H9 (cell line): ENCODE measurements around the gene RBL1. TPM values are rescaled to one million over a fixed set of nuclear protein-coding genes. Genes with fewer than 3 reads are reported as not detected.

ENCODE experiments used
- DNase-seq: peaks from one replicate; pipeline ENCODE4 v3.0.0-alpha.2; 2017
- H2AFZ ChIP-seq: one replicate; pipeline ENCODE4 v1.6.1; 2013; ENCODE audit warnings: mild to moderate bottlenecking, low read length, control low read depth, moderate library complexity
- H2AK5ac ChIP-seq: 2 replicates; pipeline ENCODE4 v1.6.1; 2013; ENCODE audit warnings: low read length, control low read depth, mixed read lengths; ENCODE audit not compliant: insufficient read length
- H2BK120ac ChIP-seq: one replicate; pipeline ENCODE4 v1.6.1; 2013; ENCODE audit warnings: low read depth, mild to moderate bottlenecking, low read length, control low read depth, inconsistent platforms; ENCODE audit not compliant: poor library complexity, severe bottlenecking
- H2BK12ac ChIP-seq: 2 replicates; pipeline ENCODE4 v1.6.1; 2013; ENCODE audit warnings: low read length, control low read depth, mixed read lengths, low read depth; ENCODE audit not compliant: insufficient read length
- H2BK15ac ChIP-seq: 2 replicates; pipeline ENCODE4 v1.6.1; 2013; ENCODE audit warnings: low read depth, low read length, control low read depth
- H2BK20ac ChIP-seq: one replicate; pipeline ENCODE4 v1.6.1; 2013; ENCODE audit warnings: low read depth, mild to moderate bottlenecking, low read length, control low read depth, inconsistent platforms; ENCODE audit not compliant: poor library complexity, severe bottlenecking
- H2BK5ac ChIP-seq: 2 replicates; pipeline ENCODE4 v1.6.1; 2013; ENCODE audit warnings: low read length, control low read depth, mixed read lengths; ENCODE audit not compliant: insufficient read length
- H3K14ac ChIP-seq: 2 replicates; pipeline ENCODE4 v1.6.1; 2013; ENCODE audit warnings: low read length, control low read depth; ENCODE audit not compliant: insufficient read depth
- H3K18ac ChIP-seq: 2 replicates; pipeline ENCODE4 v1.6.1; 2013; ENCODE audit warnings: low read depth, mild to moderate bottlenecking, mixed read lengths, low read length, control low read depth; ENCODE audit not compliant: insufficient read length
- H3K23ac ChIP-seq: 2 replicates; pipeline ENCODE4 v1.6.1; 2013; ENCODE audit warnings: low read length, control low read depth, mixed read lengths, low read depth; ENCODE audit not compliant: insufficient read length
- H3K23me2 ChIP-seq: 2 replicates; pipeline ENCODE4 v1.6.1; 2013; ENCODE audit warnings: low read depth, mild to moderate bottlenecking, mixed read lengths, low read length, control low read depth; ENCODE audit not compliant: insufficient read length, poor library complexity, severe bottlenecking
- H3K27ac ChIP-seq: 2 replicates; pipeline ENCODE4 v1.5.1; 2013; ENCODE audit warnings: low read length, control low read depth, mixed read lengths, low read depth; ENCODE audit not compliant: insufficient read length
- H3K27me3 ChIP-seq: 2 replicates; pipeline ENCODE4 v1.6.1; 2013; ENCODE audit warnings: low read length, control low read depth, inconsistent platforms; ENCODE audit not compliant: insufficient read depth
- H3K4ac ChIP-seq: 2 replicates; pipeline ENCODE4 v1.6.1; 2013; ENCODE audit warnings: low read depth, mild to moderate bottlenecking, control low read depth, inconsistent platforms, low read length, moderate library complexity
- H3K4me1 ChIP-seq: 2 replicates; pipeline ENCODE4 v1.6.1; 2013; ENCODE audit warnings: low read length, control low read depth, inconsistent platforms; ENCODE audit not compliant: insufficient read depth
- H3K4me2 ChIP-seq: 2 replicates; pipeline ENCODE4 v1.6.1; 2013; ENCODE audit warnings: low read length, control low read depth, mixed read lengths; ENCODE audit not compliant: insufficient read length, insufficient read depth
- H3K56ac ChIP-seq: 2 replicates; pipeline ENCODE4 v1.6.1; 2013; ENCODE audit warnings: low read depth, mild to moderate bottlenecking, mixed read lengths, low read length, control low read depth; ENCODE audit not compliant: insufficient read length
- H3K79me1 ChIP-seq: 2 replicates; pipeline ENCODE4 v1.6.1; 2013; ENCODE audit warnings: low read depth, mild to moderate bottlenecking, moderate library complexity, low read length, control low read depth, inconsistent platforms; ENCODE audit not compliant: insufficient read depth, poor library complexity, severe bottlenecking
- H3K79me2 ChIP-seq: 2 replicates; pipeline ENCODE4 v1.6.1; 2013; ENCODE audit warnings: low read length, control low read depth, inconsistent platforms; ENCODE audit not compliant: insufficient read depth
- H3K9ac ChIP-seq: 2 replicates; pipeline ENCODE4 v1.6.1; 2013; ENCODE audit warnings: low read length, control low read depth, mixed read lengths; ENCODE audit not compliant: insufficient read length; ENCODE audit errors: extremely low read depth
- H3K9me3 ChIP-seq: one replicate; pipeline ENCODE4 v1.6.1; 2013; ENCODE audit warnings: low read depth, low read length, inconsistent platforms; ENCODE audit not compliant: control insufficient read depth
- H3T11ph ChIP-seq: one replicate; pipeline ENCODE4 v1.6.1; 2013; ENCODE audit warnings: mild to moderate bottlenecking, low read length, control low read depth, inconsistent platforms
- H4K20me1 ChIP-seq: one replicate; pipeline ENCODE4 v1.6.1; 2013; ENCODE audit not compliant: control insufficient read depth, insufficient read length, insufficient read depth
- H4K5ac ChIP-seq: 2 replicates; pipeline ENCODE4 v1.6.1; 2013; ENCODE audit warnings: low read depth, mild to moderate bottlenecking, mixed read lengths, low read length, control low read depth; ENCODE audit not compliant: insufficient read length
- H4K8ac ChIP-seq: replicated peaks from 2 replicates; pipeline ENCODE4 v1.6.1; 2013; ENCODE audit warnings: low read length, control low read depth, mixed read lengths, low read depth; ENCODE audit not compliant: insufficient read length
- H4K91ac ChIP-seq: 2 replicates; pipeline ENCODE4 v1.6.1; 2013; ENCODE audit warnings: low read depth, mild to moderate bottlenecking, moderate library complexity, mixed read lengths, low read length, control low read depth; ENCODE audit not compliant: insufficient read length
- H3K27ac Mint-ChIP-seq, 3 experiments: 2 replicates in 2 of 3; 3 replicates in 1 of 3; pipeline ENCODE4 v1.8.0; 2020 to 2021; ENCODE audit warnings: mixed read lengths in 3 of 3, mild to moderate bottlenecking in 1 of 3, moderate library complexity in 1 of 3
- H3K27me3 Mint-ChIP-seq: 2 replicates; pipeline ENCODE4 v1.8.0; 2021; ENCODE audit warnings: low read depth, mild to moderate bottlenecking, moderate library complexity, mixed read lengths
- H3K36me3 Mint-ChIP-seq, 3 experiments: 2 replicates in 2 of 3; 3 replicates in 1 of 3; pipeline ENCODE4 v1.8.0; 2020 to 2021; ENCODE audit warnings: low read depth in 3 of 3, mixed read lengths in 3 of 3; ENCODE audit not compliant: insufficient read depth in 1 of 3
- H3K4me1 Mint-ChIP-seq, 2 experiments: 2 replicates each; pipeline ENCODE4 v1.8.0; 2020; ENCODE audit warnings: mixed read lengths in 2 of 2
- H3K4me3 Mint-ChIP-seq, 2 experiments: 2 replicates in 1 of 2; 3 replicates in 1 of 2; pipeline ENCODE4 v1.8.0; 2020 to 2021; ENCODE audit warnings: mild to moderate bottlenecking in 2 of 2, mixed read lengths in 2 of 2, moderate library complexity in 1 of 2
- H3K9me3 Mint-ChIP-seq, 2 experiments: 2 replicates in 1 of 2; 3 replicates in 1 of 2; pipeline ENCODE4 v1.8.0; 2020; ENCODE audit warnings: mild to moderate bottlenecking in 2 of 2, mixed read lengths in 2 of 2, moderate library complexity in 1 of 2
- WGBS: extraction: QIAGEN DNeasy Blood & Tissue Kit; methylation state at CpG from one replicate; pipeline ENCODE4 v1.1.7; 2013; ENCODE audit warnings: missing lambda C conversion rate, low lambda C conversion rate, mixed read lengths; ENCODE audit not compliant: insufficient read length; ENCODE audit errors: extremely low coverage; 5-methylcytosine and 5-hydroxymethylcytosine counted together
- total RNA-seq: library from RNA; stranded (reverse); gene quantifications from 2 replicates; pipeline ENCODE4 v1.2.1, GENCODE V29; 2021
- TF ChIP-seq, protein P1 (sequence below): fragments of 200-600 bp; sonication (generic); conservative IDR thresholded peaks from 3 replicates; pipeline ENCODE4 v1.8.0; 2021; ENCODE audit warnings: antibody characterized with exemption, mild to moderate bottlenecking

RBL1 gene
- total RNA-seq, 1 experiment from 2014 or later, result 14.1 TPM

DNA sequence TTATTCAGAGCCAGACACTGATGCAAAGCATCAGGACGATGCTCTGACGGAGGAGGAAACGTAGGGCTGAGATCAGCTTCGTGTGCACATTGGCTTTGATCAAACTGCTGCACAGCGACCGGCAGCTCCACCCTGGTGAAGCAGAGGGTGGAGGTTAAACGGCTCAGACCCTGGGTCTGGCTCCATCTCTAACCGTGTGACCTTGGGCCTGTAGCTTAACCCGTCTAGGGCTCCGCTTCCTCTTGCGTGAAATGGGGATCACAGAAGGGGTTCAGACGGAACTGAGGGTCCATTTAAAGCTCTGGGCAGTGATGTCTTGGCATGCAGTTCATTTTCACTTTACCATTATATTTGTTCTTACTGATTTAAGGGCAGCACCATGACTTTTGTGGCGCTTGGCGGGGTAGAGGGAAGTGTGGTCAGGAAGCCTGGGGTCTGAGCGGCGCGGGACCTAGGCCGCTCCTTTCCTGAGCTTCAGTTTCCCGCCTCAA, 644 bp downstream of the RBL1 start:
- H4K20me1 ChIP-seq, result no peaks in the 10 kb centered on the region
- H3K18ac ChIP-seq, result peak overlapping the region; percentile 2
- peaks cover 18 to 25% of the 10 kb centered on the region in 2 experiments for H3K4me1 Mint-ChIP-seq
- TF ChIP-seq, protein P1, sequence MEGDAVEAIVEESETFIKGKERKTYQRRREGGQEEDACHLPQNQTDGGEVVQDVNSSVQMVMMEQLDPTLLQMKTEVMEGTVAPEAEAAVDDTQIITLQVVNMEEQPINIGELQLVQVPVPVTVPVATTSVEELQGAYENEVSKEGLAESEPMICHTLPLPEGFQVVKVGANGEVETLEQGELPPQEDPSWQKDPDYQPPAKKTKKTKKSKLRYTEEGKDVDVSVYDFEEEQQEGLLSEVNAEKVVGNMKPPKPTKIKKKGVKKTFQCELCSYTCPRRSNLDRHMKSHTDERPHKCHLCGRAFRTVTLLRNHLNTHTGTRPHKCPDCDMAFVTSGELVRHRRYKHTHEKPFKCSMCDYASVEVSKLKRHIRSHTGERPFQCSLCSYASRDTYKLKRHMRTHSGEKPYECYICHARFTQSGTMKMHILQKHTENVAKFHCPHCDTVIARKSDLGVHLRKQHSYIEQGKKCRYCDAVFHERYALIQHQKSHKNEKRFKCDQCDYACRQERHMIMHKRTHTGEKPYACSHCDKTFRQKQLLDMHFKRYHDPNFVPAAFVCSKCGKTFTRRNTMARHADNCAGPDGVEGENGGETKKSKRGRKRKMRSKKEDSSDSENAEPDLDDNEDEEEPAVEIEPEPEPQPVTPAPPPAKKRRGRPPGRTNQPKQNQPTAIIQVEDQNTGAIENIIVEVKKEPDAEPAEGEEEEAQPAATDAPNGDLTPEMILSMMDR, result no peak
- H3K4me3 Mint-ChIP-seq, result peak overlapping the region; percentile 83 to 96
- H2BK12ac ChIP-seq, result no peak overlapping the region
- H4K5ac ChIP-seq, result peak overlapping the region; percentile 69
- no peak overlapping the region for H2BK5ac ChIP-seq
- H3K4ac ChIP-seq, result no peak overlapping the region
- no peak overlapping the region for H3T11ph ChIP-seq
- peaks cover 4 to 31% (median 23%) of the 10 kb centered on the region in 3 experiments for H3K36me3 Mint-ChIP-seq
- H3K9me3 Mint-ChIP-seq, result peaks cover 0 to 2% of the 10 kb centered on the region in 2 experiments; a peak in 1 of 5 replicates
- H3K4me2 ChIP-seq, result peak overlapping the region; percentile 74
- no CpG with 5 or more reads among the region's 19 CpGs for WGBS
- peak overlapping the region; percentile 68 to 98 (median 97) for H3K27ac Mint-ChIP-seq
- no peak overlapping the region for H2BK120ac ChIP-seq
- no peak overlapping the region for H2AFZ ChIP-seq
- peaks cover 9% of the 10 kb centered on the region for H3K79me1 ChIP-seq
- H3K56ac ChIP-seq, result no peak overlapping the region
- no peak overlapping the region for H2AK5ac ChIP-seq
- peak overlapping the region; percentile 91 for H3K9ac ChIP-seq
- peaks cover 6% of the 10 kb centered on the region for H3K23me2 ChIP-seq
- no peak overlapping the region for H4K8ac ChIP-seq
- no peak for DNase-seq
- H3K79me2 ChIP-seq, result peaks cover 2% of the 10 kb centered on the region; the same call in 1 of the 2 replicates
- H3K27ac ChIP-seq, result no peak overlapping the region
- no peaks in the 10 kb centered on the region for H3K27me3 ChIP-seq
- no peak overlapping the region for H2BK15ac ChIP-seq
- H3K27me3 Mint-ChIP-seq, result no peaks in the 10 kb centered on the region
- peaks cover 1% of the 10 kb centered on the region; the same call in 1 of the 2 replicates for H3K4me1 ChIP-seq
- peak overlapping the region; percentile 84 for H3K14ac ChIP-seq
- no peak overlapping the region for H2BK20ac ChIP-seq
- no peak overlapping the region for H4K91ac ChIP-seq
- no peaks in the 10 kb centered on the region for H3K9me3 ChIP-seq
- H3K23ac ChIP-seq, result no peak overlapping the region
